ENCODE data around the gene PRDX2.

Gene PRDX2

DNA sequence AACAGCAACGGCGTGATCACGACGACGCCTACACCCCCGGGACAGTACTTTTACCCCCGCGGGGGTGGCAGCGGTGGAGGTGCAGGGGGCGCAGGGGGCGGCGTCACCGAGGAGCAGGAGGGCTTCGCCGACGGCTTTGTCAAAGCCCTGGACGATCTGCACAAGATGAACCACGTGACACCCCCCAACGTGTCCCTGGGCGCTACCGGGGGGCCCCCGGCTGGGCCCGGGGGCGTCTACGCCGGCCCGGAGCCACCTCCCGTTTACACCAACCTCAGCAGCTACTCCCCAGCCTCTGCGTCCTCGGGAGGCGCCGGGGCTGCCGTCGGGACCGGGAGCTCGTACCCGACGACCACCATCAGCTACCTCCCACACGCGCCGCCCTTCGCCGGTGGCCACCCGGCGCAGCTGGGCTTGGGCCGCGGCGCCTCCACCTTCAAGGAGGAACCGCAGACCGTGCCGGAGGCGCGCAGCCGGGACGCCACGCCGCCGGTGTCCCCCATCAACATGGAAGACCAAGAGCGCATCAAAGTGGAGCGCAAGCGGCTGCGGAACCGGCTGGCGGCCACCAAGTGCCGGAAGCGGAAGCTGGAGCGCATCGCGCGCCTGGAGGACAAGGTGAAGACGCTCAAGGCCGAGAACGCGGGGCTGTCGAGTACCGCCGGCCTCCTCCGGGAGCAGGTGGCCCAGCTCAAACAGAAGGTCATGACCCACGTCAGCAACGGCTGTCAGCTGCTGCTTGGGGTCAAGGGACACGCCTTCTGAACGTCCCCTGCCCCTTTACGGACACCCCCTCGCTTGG lies 9.3 kb downstream of the PRDX2 start:
- TF ChIP-seq POLR2A (IDR thresholded peaks at IDR 0.05; ENCODE audit: low read length) (no peak), GATA1 (IDR thresholded peaks at IDR 0.05; ENCODE audit: low read depth, low read length) (no peak)
- DNase-seq: peak; percentile 78 to 86

DNA sequence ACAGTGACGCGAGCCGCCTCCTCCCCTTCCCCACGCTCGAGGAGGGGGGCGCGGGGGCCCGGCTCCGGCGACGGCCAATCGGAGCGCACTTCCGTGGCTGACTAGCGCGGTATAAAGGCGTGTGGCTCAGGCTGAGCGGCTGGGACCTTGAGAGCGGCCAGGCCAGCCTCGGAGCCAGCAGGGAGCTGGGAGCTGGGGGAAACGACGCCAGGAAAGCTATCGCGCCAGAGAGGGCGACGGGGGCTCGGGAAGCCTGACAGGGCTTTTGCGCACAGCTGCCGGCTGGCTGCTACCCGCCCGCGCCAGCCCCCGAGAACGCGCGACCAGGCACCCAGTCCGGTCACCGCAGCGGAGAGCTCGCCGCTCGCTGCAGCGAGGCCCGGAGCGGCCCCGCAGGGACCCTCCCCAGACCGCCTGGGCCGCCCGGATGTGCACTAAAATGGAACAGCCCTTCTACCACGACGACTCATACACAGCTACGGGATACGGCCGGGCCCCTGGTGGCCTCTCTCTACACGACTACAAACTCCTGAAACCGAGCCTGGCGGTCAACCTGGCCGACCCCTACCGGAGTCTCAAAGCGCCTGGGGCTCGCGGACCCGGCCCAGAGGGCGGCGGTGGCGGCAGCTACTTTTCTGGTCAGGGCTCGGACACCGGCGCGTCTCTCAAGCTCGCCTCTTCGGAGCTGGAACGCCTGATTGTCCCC lies 10.1 kb downstream of the PRDX2 start, which contains the start of gene JUNB:
Gene JUNB, plus strand, starts transcription at position 142 of the 706 bp plus-strand sequence. Its CDS starts 286 bp downstream, at position 428.
- peak; percentile 96 to 98 for DNase-seq
- TF ChIP-seq GATA1 (IDR thresholded peaks at IDR 0.05; ENCODE audit: low read depth, low read length) (no peak), POLR2A (IDR thresholded peaks at IDR 0.05; ENCODE audit: low read length) (peak; percentile 100)

DNA sequence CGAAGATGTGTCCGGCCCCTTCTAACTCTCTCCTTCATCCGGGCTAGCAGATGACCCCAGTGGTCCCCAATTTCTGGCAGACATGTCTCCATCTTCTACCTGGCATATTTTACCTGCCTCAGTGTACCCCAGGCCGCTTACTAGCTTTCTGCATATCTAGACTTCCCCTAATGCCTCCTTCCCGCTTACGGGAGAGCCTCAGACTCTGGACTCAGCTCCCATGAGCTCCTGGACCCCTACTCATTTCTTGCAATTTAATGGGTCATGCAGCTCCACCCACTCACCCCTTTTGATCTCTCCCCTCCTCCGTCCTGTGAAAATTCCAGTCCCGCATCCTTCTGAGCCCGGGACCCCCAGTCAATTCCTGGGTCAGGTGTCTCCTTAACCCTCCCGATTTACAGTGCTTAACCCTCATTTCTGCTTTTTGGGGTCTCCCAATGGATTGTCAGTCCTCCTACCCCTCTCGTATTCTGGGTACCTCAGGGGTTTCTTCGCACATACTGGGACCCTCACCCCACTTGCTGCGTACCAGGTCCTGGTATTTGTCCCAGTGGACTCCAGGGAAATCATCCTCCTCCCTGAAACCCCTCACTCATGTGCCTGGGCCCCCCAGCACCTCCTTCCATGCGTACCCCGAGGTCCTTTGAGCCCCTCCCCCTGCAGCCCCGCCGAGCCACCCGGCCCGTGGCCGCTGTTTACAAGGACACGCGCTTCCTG lies 10.8 kb downstream of the PRDX2 start:
- no peak for DNase-seq
- TF ChIP-seq GATA1 (IDR thresholded peaks at IDR 0.05; ENCODE audit: low read depth, low read length) (no peak), POLR2A (IDR thresholded peaks at IDR 0.05; ENCODE audit: low read length) (no peak)

DNA sequence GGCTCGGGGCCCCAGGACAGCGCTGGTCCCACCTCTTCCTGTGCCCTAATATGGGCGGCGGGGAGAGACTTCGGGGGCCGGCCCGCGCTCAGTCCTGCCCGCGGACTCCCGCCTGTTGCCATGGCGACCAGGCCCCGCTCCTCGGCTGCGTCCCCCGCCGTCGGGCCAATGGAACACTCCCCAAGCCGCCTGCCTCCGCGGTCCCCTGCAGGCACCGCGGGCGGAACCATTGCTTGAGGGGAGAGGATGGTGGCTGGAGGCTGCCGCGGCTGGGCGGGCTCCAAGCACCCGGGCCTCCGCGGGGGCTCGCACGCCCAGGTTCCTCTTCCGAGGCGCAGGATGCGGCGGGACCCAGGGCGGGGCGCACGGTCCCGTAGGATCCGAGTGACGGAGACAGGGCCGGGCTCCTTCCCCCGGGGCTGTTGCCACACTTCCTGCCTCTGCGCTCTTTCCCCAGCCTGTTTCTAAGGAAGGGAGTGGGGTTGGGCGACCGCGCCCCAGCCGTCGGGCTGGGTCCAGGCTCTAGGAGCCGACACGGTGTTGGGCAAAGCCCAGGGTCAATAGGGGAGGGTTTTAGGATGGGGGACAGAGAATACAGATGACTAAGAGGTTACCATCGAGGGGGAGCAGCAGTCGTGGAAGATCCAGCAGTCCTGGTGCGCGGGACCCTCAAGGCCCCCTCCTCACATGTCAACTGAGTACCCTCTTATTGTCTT lies 11.5 kb downstream of the PRDX2 start:
- peak; percentile 73 for TF ChIP-seq POLR2A (IDR thresholded peaks at IDR 0.05; ENCODE audit: low read length)
- TF ChIP-seq GATA1 (IDR thresholded peaks at IDR 0.05; ENCODE audit: low read depth, low read length): no peak
- peak; percentile 100 for DNase-seq

DNA sequence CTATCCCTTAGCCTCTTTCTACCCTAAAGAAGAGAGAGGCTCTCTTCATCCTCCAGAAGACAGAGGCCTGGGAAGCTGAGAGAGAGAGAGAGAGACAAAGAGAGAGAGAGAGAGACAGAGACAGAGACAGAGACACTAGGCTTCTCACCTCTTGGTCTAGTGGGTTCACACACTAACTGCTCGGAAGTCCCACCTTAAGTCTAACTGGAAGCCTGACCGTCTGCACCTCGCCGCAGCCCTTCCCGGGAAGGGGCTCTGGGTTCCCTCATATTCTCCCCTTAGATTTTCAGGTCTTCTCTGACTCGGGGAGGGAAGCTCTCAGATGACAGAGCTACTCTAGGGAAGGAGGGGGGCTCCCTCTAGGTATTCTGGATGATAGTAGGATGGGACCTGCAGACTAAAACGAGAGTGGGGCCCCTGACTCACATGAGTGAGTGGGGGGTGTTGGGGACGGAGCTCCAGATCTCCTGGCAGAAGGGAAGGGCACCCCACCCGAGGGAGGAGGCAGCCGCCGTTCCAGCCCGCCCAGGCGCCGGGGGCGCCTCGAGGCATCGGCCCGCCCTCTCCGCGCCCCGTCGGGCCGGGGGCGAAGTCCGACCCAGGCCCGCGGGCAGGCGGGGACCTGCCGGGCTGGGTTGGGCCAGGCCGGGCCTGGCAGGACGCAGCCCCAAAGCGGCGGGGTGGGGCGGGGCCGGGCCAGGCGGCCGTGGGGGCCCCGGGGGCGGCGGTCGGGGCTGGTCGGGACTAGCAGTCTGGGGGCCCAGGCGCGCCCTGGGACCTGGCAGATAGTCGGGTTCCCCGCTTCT lies 12.3 kb downstream of the PRDX2 start:
- DNase-seq: no peak
- TF ChIP-seq GATA1 (IDR thresholded peaks at IDR 0.05; ENCODE audit: low read depth, low read length) (no peak), POLR2A (IDR thresholded peaks at IDR 0.05; ENCODE audit: low read length) (peak; percentile 15)

DNA sequence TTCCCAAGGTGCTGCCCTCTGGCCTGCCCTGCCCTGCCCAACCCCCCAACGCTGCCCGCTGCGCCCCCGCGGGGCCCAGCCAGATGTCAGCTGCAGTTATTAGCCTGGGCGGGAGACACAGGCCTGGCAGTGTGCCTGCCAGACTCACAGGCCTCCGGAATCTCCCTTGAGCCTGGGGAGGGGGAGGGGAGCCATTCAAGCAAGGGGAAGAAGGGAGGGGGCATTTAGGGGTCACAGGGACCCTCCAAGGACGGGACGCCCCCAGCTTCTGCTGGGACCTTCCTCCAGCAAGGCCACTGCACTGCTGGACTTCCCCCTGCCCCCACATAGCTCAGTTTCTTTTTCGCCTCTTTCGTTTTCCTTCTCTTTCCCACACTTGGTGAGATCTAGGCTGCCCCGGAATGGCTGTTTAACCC lies 12.9 kb downstream of the PRDX2 start:
- peak; percentile 90 to 93 for DNase-seq
- TF ChIP-seq POLR2A (IDR thresholded peaks at IDR 0.05; ENCODE audit: low read length): peak; percentile 64
- TF ChIP-seq GATA1 (IDR thresholded peaks at IDR 0.05; ENCODE audit: low read depth, low read length): no peak

DNA sequence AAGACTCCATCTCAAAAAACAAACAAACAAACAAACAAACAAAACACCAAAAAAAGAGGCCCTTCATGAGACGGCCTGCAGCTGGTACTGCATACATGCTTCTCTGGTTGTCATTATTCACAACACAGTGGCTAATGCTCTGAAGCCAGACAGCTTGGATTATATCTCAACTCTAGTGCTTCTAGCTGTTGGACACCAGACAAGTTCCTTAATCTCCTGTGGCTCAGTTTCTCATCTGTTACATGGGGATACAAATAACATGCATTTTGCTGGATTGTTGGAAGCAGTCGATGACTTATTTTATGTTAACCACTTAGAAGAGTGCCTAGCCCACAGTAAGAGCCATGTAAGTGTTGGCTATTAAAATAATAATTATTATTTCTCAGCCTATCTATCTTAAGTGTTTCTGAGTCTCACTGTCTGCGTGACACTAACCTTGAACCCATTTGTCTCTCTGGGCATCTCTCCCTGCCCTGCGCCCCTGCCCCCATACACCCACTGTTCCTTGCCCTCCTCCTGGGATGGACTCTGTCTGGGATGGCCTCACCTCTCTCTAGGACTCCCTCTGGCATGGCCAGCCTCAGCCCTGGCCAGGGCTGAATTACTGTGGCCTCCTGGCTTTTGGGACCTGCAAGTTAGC lies 13.4 kb downstream of the PRDX2 start:
- TF ChIP-seq POLR2A (IDR thresholded peaks at IDR 0.05; ENCODE audit: low read length): no peak
- TF ChIP-seq GATA1 (IDR thresholded peaks at IDR 0.05; ENCODE audit: low read depth, low read length): no peak
- peak; percentile 70 to 74 for DNase-seq

DNA sequence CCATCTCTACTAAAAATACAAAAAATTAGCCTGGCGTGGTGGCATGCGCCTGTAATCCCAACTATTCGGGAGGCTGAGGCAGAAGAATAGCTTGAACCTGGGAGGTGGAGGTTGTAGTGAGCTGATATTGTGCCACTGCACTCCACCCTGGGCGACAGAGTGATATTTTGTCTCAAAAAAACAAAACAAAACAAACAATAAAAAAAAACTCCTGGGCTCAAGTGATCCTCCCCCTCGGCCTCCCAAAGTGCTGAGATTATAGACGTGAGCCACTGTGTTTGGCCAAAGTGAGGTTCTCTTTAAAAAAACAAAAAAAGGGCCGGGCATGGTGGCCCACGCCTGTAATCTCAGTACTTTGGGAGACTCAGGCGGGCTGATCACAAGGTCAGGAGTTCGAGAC lies 14.1 kb downstream of the PRDX2 start:
- DNase-seq: no peak
- TF ChIP-seq POLR2A (IDR thresholded peaks at IDR 0.05; ENCODE audit: low read length) (no peak), GATA1 (IDR thresholded peaks at IDR 0.05; ENCODE audit: low read depth, low read length) (no peak)

DNA sequence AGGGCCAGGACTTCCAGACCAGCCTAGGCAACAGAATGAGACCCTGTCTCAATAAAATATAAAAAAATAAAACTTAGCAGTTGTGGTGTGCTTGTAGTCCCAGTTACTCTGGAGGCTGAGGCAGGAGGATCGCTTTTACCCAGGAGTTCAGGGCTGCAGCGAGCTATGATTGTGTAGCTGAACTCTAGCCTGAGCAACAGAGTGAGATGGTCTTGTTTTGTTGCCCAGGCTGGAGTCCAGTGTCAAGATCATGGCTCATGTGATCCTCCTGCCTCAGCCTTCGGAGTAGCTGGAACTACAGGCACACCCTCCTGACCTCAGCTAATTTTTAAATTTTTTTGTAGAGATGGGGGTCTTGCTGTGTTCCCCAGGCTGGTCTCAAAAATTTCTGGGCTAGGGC lies 14.6 kb downstream of the PRDX2 start:
- no peak for TF ChIP-seq POLR2A (IDR thresholded peaks at IDR 0.05; ENCODE audit: low read length)
- TF ChIP-seq GATA1 (IDR thresholded peaks at IDR 0.05; ENCODE audit: low read depth, low read length): no peak
- no peak for DNase-seq

DNA sequence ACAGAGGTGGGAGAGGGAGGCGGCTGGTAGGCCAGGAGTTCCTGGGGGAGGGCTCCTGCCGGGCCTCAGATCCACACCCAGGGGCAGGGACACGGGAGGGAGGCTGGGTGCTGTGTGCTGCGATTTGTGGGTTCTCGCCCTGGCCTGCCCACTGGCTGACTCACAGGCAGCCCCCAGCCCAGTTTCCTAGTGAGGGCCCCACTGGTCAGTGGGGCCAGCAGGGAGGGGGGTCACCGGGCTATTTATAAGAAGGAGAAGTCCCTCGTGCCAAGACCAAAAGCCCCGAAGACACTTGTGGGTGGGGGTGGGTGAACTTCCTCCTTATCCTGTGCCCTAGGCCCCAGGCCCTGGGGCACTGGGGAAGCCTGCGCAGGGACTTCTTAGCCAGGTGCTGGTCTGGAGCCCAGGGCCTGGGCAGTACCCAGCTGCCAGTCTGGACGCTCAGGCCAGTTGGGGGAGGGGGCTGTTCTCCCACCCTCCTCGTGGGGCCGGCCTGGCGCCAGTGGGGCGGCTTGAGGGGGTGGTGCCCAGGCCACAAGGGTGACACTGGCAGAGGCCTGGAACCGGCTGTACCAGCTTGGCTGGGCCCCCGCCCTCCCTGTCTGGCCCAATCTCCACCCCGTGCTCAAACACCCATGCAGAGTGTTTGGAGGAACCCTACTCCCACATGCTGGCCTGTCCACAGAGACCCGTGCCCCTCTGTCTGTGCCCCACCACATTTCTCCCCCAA lies 15.3 kb downstream of the PRDX2 start:
- TF ChIP-seq GATA1 (IDR thresholded peaks at IDR 0.05; ENCODE audit: low read depth, low read length) (no peak), POLR2A (IDR thresholded peaks at IDR 0.05; ENCODE audit: low read length) (no peak)
- peak; percentile 49 to 68 for DNase-seq

DNA sequence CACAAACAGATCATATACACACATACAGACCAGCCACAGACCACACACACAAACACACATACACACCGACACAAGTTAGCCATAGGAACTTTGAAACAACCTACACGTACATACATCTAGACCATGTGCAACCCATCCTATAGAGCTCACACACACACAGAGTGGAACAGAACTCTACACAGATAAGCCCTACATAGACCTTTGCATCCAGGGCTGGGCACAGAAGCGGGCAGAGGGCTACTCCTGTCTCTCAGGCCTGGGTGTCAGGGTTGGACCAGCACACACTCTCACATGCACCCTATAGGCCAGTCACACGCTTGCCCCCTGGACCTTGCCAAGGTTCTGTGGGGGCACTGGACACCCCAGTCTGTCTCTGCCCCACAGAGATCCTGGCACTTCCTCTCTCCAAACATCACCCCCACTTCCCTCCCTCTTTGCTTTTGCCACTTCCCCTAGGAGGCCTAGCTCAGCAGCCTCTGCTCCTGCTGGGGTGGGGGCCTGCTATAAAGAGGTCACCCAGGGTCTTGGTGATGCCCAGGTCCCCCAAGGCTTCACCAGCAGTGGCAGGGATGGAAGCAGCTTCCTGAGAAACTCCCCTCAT lies 16.1 kb downstream of the PRDX2 start:
- peak; percentile 76 to 80 for DNase-seq
- TF ChIP-seq POLR2A (IDR thresholded peaks at IDR 0.05; ENCODE audit: low read length): no peak
- TF ChIP-seq GATA1 (IDR thresholded peaks at IDR 0.05; ENCODE audit: low read depth, low read length): no peak
